NCI-H748 (cell line): ENCODE data around the gene LTC4S.

ENCODE experiments used
- DNase-seq: peaks from one replicate; lab custom pipeline; 2025; ENCODE audit not compliant: unreplicated experiment; lab: John Stamatoyannopoulos, UW

The LTC4S gene

GRCh38 chr5:179795049-179795862 lies 1.5 kb downstream of the LTC4S start:
- DNase-seq = peak; percentile 81

- peak; percentile 92 for DNase-seq
Measured at GRCh38 chr5:179795863-179796833, 2.4 kb downstream of the LTC4S start.

GRCh38 chr5:179796877-179797608 lies 3.3 kb downstream of the LTC4S start:
- no peak for DNase-seq

GRCh38 chr5:179797741-179798140 lies 4.0 kb downstream of the LTC4S start:
- DNase-seq = no peak

- DNase-seq = no peak
Measured at GRCh38 chr5:179798144-179798770, 4.5 kb downstream of the LTC4S start.

GRCh38 chr5:179798771-179799643 lies 5.2 kb downstream of the LTC4S start:
- DNase-seq = no peak

- DNase-seq = no peak
Measured at GRCh38 chr5:179799644-179799973, 5.8 kb downstream of the LTC4S start.

- DNase-seq = no peak
Measured at GRCh38 chr5:179800071-179800695, 6.4 kb downstream of the LTC4S start.

GRCh38 chr5:179800696-179801201 lies 7.0 kb downstream of the LTC4S start:
- DNase-seq = no peak

- no peak for DNase-seq
Measured at GRCh38 chr5:179801304-179802206, 7.8 kb downstream of the LTC4S start.

- DNase-seq = no peak
Measured at GRCh38 chr5:179802207-179802883, 8.6 kb downstream of the LTC4S start.

- DNase-seq = peak; percentile 86
Measured at GRCh38 chr5:179802950-179803562, 9.3 kb downstream of the LTC4S start.

GRCh38 chr5:179803651-179804554 lies 10.1 kb downstream of the LTC4S start:
- DNase-seq = no peak

- DNase-seq = no peak
Measured at GRCh38 chr5:179804555-179804947, 10.8 kb downstream of the LTC4S start.

GRCh38 chr5:179805070-179805528 lies 11.3 kb downstream of the LTC4S start:
- DNase-seq = no peak
